NCI-H526 (cell line): Measurements from ENCODE around the gene EFCAB9.

Experiments
- DNase-seq, 2 experiments: peaks; one replicate each; lab custom pipeline; 2025; lab: John Stamatoyannopoulos, UW

Gene EFCAB9

DNA sequence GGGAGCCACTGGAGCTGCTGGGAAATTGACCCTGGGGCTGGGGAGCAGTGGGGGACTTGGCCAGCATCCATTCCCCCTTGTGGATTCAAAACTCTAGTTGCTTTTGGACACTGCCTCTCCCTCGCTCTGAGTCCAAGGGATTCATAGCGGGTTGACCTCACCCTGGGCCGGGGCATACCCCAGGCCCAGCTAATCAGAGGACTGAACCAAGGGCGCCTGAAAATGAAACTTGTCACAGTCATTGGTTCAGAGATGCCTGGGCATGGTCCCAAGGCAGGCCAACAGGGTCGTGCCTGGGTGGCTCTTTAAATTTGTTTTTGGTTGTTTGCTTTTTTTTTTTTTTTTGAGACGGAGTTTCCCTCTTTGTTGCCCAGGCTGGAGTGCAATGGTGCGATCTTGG, 28.5 kb upstream of the EFCAB9 start:
- DNase-seq: no peak

DNA sequence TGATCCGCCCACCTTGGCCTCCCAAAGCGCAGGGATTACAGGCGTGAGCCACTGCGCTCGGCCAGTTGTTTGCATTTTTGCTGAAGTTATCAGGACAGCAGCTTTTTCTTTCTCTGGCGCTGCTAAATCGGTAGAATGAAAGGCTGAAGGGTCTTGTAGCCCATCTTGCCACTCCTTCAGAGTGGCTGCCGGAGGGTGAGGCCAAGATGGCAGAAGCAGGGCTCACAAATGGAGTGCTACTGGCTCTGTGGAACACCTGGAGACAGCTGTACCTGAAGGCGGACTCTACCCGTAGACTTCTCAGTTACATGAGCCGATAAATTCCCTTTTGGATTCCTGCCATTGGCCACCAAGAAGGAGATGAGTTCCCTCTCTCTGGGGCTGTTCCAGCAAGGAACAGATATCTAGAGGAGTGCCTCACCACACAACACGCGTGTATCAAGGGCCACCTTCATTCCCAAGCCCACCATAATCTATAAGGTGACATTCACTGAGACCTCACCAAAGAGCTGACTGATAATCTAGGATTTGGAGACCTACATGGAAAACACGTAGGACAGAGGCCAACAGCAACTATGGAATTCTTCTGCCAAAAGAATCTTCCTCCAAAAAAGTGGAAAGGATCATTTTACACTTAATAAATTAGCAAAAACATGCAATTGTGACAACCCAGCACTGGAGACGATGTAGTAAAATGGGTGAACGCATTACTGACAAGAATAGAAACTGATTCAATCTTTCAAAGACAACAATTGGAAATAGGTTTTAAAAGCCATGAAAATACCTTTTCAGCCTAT, 27.7 kb upstream of the EFCAB9 start:
- no peak for DNase-seq

DNA sequence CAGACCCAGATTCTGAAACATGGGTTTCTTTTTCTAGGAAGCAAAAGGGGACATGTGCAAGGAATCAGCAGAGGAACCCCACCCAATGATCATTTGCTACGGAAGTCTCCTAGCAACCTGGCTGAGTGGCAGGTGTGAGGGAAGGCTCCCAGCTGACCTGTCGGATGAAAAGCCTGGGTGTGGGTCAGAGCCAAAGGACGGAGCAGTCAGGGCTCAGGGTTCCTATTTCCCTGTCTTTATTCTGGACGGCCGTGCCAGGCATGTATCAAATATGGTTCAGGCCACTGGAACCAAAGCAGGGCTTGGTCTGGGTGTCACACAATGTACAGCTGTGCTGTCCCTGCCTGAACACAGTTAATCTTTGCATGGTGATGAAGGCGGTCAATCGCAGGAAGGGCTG, 26.1 kb upstream of the EFCAB9 start:
- no peak for DNase-seq

DNA sequence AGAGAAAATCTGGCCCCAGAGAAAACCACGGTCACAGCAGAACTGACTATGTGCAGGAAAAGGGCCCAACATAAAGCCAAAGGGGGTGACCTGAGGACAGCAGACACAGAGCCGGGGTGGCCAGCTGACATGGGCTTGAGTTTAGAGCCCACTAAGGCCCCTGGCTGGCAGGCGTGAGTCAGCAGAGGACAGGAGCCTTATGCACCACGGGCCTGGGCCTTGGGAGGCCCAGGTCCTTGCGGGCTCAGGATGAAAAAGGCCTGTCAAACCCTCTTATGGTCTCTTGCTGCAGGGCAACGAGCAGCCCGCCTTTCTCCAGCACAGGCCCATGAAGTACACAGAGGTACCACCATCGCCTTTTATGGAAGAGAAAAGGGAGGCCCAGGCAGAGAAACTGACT, 25.7 kb upstream of the EFCAB9 start:
- no peak for DNase-seq

DNA sequence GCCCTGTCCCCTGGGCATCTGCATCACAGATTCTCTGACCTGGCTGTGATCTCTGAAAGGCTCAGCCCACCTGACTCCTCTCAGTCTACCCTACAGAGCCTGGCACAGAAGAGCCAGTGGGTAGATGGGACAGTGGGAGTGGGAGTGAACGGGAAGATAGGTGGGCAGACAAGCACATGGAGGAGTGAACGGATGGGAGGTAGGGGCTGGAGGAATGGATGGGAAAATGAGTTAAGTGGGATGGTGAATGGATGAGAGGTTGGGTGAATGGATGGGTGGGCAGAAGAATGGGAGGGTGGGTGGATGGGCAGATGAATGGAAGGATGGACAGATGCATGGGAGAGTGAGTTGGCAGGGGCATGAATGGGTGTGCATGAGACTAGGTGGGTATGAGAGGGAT, 24.8 kb upstream of the EFCAB9 start:
- no peak for DNase-seq

DNA sequence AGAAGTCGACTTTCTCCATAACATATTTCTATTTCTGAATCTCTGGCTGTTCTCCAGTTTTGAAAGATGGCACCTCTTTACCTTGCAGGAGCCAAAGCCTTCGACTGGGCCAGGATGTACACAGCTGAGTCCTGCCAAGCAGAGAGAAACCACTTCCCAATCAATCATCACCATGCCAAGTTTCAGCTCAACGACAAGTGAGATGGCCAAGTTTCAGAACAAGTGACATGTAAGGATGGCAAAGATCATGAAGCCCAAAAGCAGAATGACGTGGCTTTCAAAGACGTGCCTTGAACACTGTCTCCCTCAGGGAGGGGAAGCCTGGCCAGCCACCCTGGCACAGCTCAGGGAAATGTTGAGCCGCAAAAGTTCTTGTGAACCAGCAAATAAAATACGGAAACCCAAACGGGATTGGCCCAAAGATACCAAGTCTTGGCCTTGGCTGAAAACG, 23.7 kb upstream of the EFCAB9 start:
- DNase-seq: no peak

DNA sequence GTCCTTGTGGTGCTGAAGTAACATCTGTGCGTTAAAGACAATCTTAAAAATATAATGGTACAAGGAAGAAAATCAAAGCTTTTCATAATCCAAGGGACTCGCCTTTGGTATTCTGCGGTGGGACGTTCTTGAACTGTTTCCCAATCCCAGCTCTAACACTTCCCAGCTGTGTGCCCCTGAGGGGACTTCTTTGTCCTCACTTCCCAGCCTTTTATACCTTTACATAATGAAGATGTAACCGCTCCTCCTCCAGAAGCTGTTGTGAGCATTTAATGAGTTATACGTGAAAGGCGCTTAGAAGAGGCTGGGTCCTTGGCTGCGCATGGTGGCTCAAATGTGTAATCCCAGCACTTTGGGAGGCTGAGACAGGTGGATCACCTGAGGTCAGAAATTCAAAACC, 22.9 kb upstream of the EFCAB9 start:
- no peak for DNase-seq

DNA sequence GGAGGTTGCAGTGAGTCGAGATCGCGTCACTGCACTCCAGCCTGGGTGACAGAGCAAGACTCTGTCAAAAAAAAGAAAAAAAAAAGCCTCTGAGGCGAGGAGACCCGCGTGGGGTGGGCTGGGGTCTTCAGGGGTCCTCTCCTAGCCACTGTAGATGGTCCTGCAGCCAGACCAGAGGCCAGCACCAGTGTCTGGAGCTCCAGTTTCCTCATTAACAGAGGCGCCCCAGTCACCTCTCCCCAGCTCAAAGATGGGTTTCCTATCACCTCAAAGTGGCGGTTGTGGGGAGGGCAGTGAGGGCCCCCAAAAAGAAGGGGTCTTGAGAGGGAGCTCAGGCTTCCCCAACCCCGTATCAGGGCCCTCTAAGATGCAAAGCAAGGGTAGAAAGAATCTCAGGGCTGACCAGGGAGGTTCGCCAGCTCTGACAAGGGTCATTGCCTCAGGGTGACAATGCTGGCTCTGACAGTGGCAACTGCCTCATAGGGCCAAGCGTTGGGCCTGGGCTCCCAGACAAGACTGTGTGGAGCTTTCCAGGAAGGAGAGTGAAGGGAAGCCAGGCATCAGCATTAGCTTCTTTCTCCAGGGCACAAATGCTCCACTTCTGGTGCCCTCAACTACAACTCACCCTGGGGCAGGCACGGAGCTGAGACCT, 20.9 kb upstream of the EFCAB9 start:
- DNase-seq: no peak

DNA sequence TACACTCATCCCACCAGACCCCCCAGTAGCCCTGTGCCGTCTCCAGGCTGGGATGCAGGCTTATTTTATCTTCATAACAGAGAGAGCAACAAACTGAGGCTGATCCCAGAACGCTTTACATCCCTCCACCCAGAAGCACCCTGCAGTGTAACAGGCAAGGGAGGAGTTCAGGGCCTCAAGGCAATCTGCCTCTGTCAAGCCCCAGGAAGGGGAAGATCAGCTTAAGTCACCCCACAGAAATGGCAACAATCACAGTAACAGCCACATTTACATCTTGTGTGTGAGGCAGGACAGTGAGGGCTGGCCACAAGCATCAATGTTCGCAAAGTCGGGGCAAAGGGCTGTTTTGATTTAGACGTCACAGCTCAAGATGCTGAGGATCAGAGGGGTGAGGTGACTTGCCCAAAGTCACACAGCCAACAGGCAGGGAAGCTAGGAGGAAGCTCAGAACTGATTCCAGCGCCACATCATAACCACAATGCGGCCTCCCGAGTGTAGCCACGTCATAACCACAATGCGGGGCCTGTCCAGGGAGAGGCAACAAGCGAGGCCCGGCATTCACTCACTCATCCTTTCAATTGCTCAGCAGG, 20.3 kb upstream of the EFCAB9 start:
- no peak for DNase-seq

DNA sequence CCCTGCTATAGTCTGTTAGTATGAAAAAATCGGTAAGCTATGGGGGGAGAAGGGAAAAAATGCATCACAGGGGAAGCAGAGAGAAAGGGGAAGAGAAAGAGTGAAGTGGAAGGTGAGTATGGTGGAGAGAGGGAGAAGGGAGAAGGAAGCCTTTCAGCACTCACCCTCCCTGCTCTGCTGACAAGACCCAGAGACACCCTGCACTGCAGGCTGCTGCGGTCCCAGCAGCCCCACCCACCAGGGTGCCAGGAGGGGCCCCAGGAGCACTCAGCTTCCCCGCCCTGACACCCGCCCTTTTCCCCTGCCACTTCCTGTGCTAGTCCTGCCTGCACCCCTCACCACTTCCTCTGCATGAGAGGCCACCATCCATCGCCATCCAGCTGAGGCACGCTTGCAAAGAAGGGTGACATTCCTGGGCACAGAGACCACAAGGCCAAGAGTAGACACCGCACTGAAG, 18.7 kb upstream of the EFCAB9 start:
- no peak for DNase-seq

DNA sequence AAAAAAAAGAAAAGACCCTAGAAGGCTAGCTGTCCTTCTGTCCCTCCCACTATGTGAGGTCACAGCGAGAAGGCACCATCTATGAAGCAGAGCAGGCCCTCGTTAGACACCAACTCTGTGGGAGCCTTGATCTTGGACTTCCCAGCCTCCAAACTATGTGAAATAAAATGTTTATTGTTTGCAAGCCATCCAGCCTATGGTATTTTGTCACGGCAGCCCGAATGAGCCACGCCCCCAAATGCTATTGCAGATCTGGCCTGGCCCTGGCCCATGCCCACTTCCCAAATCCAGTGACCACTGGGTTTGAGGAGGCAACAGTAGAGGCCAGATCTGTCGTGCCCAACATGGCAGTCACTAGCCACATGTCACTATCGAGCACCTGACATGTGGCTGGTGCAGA, 16.8 kb upstream of the EFCAB9 start:
- DNase-seq: no peak

DNA sequence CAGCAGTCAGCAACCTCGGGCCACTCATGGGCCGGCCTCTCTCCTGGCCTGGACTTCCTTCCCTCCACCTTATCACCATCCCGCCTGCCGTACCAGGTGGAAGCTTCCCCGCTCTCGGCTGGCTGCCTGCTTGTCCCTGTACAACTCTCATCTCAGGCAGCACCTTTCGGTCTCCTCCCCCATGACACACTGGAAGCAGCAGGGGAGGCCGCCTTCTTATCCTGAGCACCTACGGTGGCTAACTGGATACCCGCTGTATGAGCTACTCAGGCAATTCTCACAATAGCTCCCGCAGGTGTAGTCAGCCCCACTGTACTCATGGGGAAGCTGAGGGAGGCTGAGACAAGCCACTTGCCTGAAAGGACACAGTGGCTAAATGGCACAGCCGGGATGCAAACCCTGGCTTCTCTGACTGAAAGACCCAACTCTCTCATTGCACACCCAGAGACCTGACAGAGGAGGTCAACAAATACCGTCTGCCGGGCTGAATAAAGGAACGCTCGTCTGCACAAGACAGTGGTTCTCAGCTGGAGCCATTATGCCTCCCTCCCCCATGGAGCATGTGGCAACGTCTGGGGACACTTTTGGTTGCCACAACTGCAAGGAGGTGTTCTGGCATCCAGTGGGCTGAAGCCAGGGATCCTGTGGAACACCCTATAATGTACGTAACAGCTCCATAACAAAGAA, 15.5 kb upstream of the EFCAB9 start:
- no peak for DNase-seq

DNA sequence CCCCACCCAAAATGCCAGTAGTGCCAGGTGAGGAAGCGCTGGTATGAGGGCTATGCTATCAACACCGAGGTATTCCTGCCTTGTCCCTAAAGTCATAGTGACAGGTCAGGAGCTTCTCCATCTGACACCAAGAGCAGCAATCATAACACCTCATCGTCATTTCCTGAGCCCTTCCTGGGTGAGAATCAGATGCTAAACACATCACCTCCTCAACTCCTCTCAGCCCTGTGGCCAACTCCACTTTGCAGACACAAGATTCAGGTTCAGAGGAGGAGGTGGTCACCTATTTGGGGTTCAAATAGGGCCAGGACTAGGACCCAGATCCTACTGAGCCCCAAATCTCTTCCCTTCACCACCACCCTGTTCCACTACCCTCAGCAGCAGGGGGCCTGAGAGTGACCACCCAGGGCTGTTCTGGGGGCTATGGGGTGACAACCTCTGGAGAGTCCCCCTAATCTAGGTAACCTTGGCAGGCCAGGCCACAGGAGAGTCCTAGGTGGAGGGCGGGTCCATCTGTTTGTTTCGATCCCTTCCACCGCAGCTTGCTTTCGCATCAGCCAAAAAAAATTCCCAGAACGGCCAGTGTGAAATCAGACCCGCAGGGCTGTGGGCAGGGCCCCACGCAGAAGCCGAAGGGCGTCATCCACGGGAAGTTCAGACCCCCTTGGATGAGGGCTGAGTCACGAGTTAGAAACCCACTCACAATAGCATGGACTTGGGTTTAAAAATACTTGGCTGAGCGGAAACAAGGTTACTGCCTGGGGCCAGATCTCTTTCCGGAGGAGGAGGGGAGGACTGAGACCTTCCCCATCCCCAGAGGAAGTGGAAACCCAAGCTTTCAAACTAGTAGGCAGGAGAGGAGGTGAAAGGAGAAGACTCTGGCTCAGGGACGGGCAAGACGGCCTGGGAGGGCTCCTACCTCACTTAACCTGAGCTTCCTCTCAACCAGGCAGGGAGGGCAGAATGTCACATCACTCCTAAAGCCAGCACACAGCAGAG, 14.7 kb upstream of the EFCAB9 start:
- no peak for DNase-seq

DNA sequence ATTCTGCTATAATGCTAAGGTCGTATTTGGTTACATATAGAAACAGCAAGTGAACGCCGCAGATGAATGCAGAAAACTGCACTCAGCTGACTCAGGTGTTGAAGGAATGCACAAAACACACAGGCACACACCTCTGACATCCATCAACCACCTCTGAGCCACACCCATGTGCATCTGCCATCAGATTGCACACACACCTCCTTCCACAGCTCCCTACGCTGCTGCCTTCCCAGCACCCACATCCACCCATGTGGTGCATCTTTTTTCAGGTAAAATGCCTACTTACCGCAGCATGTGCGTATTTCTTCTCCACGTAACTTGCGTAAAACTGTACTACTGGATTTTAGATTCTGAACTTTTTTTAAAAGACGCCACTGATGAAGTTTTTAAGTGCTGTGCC, 13.0 kb upstream of the EFCAB9 start:
- DNase-seq: no peak

DNA sequence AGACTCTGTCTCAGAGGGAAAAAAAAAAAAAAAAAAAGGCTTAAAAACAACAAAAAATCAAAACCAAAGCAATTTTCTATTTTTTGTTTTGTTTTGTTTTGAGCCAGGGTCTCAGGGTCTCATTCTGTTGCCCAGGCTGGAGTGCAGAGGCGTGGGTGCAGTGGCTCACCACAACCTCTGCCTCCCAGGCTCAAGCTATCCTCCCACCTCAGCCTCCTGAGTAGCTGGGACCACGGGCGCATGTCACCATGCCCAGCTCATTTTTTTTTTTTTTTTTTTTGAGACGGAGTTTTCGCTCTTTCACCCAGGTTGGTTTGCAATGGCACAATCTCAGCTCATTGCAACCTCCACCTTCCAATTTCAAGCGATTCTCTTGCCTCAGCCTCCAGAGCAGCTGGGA, 11.7 kb upstream of the EFCAB9 start:
- no peak for DNase-seq

DNA sequence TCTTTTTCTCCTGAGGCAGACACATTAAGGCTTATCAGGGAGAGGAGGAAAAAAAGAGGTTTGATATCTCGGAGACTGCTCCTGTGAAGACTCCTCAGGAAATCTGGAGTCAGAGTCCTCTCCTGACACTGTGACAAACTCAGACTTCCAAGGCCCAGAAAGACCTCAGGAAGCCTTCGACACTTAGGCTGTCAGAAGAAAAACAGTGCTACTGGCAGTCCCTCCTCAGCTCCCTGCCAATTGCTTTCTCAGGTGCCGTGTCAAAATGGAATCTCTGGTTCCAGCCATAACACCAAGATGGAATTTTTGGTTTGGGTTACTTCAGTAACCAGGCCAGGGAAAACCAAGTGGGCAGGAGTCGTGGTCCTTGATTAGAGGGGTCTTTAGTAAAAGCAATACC, 10.1 kb upstream of the EFCAB9 start:
- no peak for DNase-seq

DNA sequence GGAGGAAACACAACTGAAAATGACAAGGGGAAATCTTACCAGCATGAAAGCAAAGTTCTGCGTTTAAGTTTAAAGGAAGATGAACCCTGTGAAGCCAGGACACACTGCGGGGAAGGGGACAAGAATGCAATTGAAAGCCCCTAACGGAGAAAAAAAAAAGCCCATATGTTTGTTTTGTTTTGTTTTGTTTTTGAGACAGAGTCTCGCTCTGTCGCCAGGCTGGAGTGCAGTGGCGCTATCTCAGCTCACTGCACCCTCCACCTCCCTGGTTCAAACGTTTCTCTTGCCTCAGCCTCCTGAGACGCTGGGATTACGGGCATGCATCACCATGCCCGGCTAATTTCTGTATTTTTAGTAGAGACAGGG, 8.9 kb upstream of the EFCAB9 start:
- DNase-seq: no peak

DNA sequence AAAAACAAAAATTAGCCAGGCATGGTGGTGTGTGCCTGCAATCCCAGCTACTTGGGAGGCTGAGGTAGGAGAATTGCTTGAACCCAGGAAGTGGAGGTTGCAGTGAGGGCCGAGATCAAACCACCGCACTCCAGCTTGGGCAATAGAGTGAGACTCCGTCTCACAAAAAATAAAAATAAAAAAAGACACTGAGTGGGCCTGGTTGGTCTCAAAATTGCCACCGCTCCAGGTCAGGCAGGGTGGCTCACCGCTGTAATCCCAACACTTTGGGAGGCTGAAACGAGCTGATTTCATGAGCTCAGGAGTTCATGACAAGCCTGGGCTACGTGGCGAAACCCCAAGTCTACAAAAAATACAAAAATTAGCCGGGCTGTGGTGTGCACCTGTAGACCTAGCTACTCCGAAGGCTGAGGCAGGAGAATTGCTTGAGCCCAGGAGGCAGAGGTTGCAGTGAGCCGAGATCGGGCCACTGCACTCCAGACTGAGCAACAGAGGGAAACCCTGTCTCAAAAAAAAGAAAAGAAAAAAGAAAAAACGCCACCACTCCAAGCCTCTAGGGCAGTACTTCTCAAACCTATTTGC, 7.8 kb upstream of the EFCAB9 start:
- no peak for DNase-seq

DNA sequence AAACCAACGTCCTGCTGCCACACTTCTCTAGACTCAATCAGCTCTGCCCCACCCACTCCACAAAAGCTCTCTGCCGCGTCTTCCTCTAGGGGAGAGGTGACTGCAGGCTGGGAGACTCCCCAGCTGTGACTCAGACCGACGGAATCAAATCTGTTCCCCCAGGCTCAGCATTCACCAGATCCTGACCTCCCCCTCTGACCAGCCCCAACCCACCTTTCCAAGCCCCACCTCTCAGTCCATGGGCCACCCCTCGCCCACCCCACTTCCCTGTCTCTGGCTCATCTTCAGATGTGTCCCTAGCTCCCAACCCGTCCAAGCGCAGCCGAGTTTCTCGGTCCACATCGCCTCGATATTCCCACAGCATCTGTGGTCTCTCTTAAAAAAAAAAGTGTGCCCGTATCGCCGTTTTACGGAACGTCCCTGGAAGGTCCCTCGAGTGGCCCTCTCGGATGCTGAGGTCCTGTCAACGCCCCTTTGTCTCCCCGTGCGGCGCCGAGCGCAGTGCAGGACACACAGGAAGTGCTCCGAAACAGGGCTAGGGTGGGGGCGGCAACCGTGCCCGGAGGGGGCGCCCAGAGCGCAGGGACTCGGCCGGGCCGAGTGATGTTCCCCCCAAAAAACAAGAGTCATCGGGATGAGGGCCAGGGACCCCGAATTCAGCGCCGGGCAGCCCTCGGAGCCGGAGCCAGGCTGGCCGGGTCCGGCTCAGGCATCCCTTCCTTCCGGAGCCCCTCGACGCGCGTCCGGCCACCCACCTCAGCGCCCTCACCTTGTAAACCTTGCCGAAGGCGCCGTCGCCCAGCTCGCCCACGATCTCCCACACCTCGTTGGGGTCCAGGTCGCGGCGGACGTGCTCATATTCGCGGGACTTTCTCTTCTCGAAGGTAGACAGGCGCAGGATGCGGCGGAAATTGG, 6.6 kb upstream of the EFCAB9 start:
- peak in 1 of 2 experiments; percentile 49 for DNase-seq
